Activated naive CD4-positive, alpha-beta T cell treated with anti-CD3 and anti-CD28 coated beads, Interleukin-2, amount 10 ng/mL, durations not matched to agents 7 days and 5 days (primary cell): ENCODE measurements around the gene DPP6.

ENCODE experiments used
- CTCF ChIA-PET: fragments of 350-600 bp; sonication (Branson Sonifier 250); formaldehyde crosslinking; loops from one replicate; lab custom pipeline; 2021; ENCODE audit warnings: antibody characterized with exemption; lab: Charles Lee
- DNase-seq: peaks from one replicate; pipeline ENCODE4 v3.0.0-alpha.2; 2020
- H3K27ac Mint-ChIP-seq: one replicate; pipeline ENCODE4 v1.8.0; 2021; ENCODE audit warnings: mild to moderate bottlenecking, moderate library complexity, mixed read lengths
- H3K27me3 Mint-ChIP-seq: one replicate; pipeline ENCODE4 v1.8.0; 2021; ENCODE audit warnings: mild to moderate bottlenecking, mixed read lengths
- H3K36me3 Mint-ChIP-seq: one replicate; pipeline ENCODE4 v1.8.0; 2021; ENCODE audit warnings: mixed read lengths
- H3K4me1 Mint-ChIP-seq: one replicate; pipeline ENCODE4 v1.8.0; 2021; ENCODE audit warnings: mixed read lengths
- H3K4me3 Mint-ChIP-seq: one replicate; pipeline ENCODE4 v1.8.0; 2021; ENCODE audit warnings: mild to moderate bottlenecking, moderate library complexity, mixed read lengths
- H3K9me3 Mint-ChIP-seq: one replicate; pipeline ENCODE4 v1.8.0; 2021; ENCODE audit warnings: mixed read lengths

The DPP6 gene

DNA sequence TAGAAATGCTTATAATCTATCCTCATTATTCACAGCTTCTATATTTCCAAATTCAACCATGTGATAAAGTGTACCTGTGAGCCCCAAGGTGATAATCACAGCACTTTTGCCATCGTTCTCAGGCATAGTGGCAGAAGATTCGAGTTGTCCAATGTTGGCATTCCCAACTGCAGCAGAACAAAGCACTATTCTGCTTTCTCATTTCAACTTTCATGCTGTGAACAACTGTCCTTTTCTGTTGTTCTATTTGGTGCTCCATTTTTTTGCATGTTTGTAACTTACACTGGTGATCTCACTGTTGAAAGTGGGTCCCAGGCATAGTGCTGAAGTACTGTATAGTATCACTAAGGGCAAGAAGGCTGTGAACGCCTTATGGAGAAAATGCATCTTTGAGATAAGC lies 512.5 kb downstream of the DPP6 start:
- no peaks in the 10 kb centered on the region for H3K27me3 Mint-ChIP-seq
- no peaks in the 10 kb centered on the region for H3K4me1 Mint-ChIP-seq
- H3K9me3 Mint-ChIP-seq = no peaks in the 10 kb centered on the region
- CTCF ChIA-PET = no interaction called here
- DNase-seq = no peak
- no peaks in the 10 kb centered on the region for H3K36me3 Mint-ChIP-seq
- H3K4me3 Mint-ChIP-seq = no peak overlapping the region
- H3K27ac Mint-ChIP-seq = no peak overlapping the region

DNA sequence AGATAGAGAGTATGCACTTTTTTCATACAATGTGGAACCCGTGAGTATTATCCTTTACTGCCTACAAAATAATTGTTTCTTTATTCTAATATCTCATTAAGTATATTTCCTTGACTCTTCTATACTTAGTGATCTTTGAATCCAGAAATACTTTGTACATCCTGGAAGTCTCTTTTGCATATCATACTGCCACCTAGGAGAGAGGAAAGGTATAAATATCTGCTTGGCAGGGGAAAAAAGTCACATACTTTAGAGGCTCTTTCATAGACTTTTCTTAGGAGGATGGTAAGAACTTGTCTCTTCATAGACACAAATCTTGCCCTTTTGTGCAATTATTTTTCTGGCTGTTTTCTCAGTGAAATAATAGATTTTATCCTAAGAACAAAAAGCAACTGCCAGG lies 514.7 kb downstream of the DPP6 start:
- DNase-seq = no peak
- no peaks in the 10 kb centered on the region for H3K27me3 Mint-ChIP-seq
- CTCF ChIA-PET = no interaction called here
- H3K9me3 Mint-ChIP-seq = no peaks in the 10 kb centered on the region
- H3K4me3 Mint-ChIP-seq = no peak overlapping the region
- no peaks in the 10 kb centered on the region for H3K4me1 Mint-ChIP-seq
- no peaks in the 10 kb centered on the region for H3K36me3 Mint-ChIP-seq
- H3K27ac Mint-ChIP-seq = no peak overlapping the region

DNA sequence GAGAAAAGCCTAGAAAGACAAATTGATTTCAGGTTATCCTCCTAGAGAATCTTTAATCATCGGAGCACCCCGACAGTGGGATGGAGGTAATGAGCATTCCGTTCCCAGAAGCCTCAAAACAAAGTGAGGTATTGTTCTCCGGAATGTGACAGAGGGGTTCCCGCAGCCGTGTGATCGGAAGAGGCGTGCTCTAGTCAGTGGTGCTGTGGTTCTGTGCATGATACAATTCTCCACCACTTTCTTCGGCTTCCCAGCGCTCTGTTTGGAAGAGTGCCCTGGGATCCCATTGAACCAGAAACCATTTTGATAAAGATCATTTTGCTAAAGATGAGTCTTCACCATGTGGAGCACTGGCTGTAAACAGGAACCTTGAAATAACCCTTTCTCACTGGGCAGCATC lies 516.1 kb downstream of the DPP6 start:
- Mint-ChIP-seq H3K27ac (no peak overlapping the region), H3K9me3 (no peaks in the 10 kb centered on the region), H3K36me3 (no peaks in the 10 kb centered on the region), H3K27me3 (no peaks in the 10 kb centered on the region), H3K4me3 (no peak overlapping the region), H3K4me1 (no peaks in the 10 kb centered on the region)
- CTCF ChIA-PET = no interaction called here
- DNase-seq = no peak

DNA sequence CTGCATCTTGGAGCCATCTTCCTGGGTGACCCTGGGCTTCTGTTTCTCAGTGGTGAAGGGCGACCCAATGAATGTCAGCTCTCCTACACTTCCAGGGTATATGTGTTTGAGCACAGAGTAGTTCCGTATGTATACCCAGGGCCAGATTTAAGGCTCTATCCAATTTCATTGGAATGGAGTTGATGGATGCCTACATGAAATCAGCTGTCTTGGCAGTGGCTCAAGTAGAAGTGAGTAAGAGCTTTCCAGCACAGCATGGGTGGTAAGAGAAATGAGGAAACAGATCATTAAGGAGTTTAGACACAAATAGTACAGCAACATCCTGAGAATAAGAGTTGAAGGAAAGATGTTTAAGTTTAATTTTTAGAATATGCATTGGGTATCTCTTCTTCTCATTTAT lies 517.7 kb downstream of the DPP6 start:
- CTCF ChIA-PET = no interaction called here
- no peaks in the 10 kb centered on the region for H3K36me3 Mint-ChIP-seq
- H3K4me3 Mint-ChIP-seq = no peak overlapping the region
- H3K27me3 Mint-ChIP-seq = no peaks in the 10 kb centered on the region
- no peak for DNase-seq
- H3K4me1 Mint-ChIP-seq = no peaks in the 10 kb centered on the region
- peaks cover 2% of the 10 kb centered on the region for H3K9me3 Mint-ChIP-seq
- H3K27ac Mint-ChIP-seq = no peak overlapping the region

DNA sequence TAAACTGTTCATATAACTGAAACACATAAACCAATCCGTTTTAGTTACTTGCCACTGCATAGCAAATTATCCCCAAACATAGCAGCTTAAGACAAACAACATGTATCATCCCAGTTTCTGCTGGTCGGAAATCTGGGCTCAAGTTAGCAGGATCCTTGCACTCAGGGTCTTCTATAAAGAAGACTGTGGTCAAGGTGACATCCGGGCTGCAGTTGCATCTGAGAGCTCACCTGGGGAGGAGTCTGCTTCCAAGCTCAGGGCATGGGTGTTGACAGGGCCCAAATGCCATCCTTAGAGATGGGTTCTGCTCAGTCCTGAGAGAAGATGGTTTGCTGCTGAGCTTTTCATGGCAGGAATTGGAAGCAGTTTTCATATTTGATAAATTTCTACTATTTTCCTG lies 519.6 kb downstream of the DPP6 start:
- no peak for DNase-seq
- no peaks in the 10 kb centered on the region for H3K36me3 Mint-ChIP-seq
- H3K9me3 Mint-ChIP-seq = peaks cover 7% of the 10 kb centered on the region
- no peaks in the 10 kb centered on the region for H3K4me1 Mint-ChIP-seq
- no peaks in the 10 kb centered on the region for H3K27me3 Mint-ChIP-seq
- no peak overlapping the region for H3K4me3 Mint-ChIP-seq
- CTCF ChIA-PET = no interaction called here
- H3K27ac Mint-ChIP-seq = no peak overlapping the region

DNA sequence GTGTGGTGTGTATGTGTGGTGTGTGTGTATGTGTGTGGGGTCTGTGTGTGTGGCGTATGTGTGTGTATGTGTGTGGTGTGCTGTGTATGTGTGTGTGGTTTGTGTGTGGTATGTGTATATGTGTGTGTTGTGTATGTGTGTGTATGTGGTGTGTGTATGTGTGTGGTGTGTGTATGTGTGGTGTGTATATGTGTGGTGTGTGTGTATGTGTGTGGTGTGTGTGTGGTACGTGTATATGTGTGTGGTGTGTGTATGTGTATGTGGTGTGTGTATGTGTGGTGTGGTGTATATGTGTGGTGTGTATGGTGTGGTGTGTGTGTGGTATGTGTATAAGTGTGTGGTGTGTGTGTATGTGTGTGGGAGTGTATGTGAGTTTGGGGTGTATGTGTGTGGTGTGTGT lies 522.0 kb downstream of the DPP6 start:
- no peaks in the 10 kb centered on the region for H3K4me1 Mint-ChIP-seq
- no peaks in the 10 kb centered on the region for H3K36me3 Mint-ChIP-seq
- DNase-seq = no peak
- no peaks in the 10 kb centered on the region for H3K27me3 Mint-ChIP-seq
- H3K27ac Mint-ChIP-seq = no peak overlapping the region
- peaks cover 10% of the 10 kb centered on the region for H3K9me3 Mint-ChIP-seq
- CTCF ChIA-PET = no interaction called here
- no peak overlapping the region for H3K4me3 Mint-ChIP-seq

DNA sequence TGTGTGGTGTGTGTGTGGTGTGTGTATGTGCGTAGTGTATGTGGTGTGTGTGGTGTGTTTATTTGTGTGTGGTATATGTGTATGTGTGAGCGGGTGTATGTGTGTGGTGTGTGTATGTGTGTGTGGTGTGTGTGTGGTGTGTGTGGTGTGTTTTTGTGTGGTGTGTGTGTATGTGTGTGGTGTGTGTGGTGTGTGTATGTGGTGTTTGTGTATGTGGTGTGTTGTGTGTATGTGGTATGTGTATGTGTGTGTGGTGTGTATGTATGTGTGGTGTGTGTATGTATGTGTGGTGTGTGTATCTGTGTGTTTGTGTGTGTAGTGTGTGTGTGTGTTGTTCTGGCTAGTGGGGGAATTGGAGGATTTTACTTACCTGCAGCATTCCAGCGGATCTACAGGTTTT lies 523.3 kb downstream of the DPP6 start:
- Mint-ChIP-seq H3K36me3 (no peaks in the 10 kb centered on the region), H3K9me3 (peaks cover 10% of the 10 kb centered on the region), H3K4me3 (no peak overlapping the region), H3K27me3 (no peaks in the 10 kb centered on the region), H3K27ac (no peak overlapping the region), H3K4me1 (no peaks in the 10 kb centered on the region)
- DNase-seq = no peak
- CTCF ChIA-PET = no interaction called here

DNA sequence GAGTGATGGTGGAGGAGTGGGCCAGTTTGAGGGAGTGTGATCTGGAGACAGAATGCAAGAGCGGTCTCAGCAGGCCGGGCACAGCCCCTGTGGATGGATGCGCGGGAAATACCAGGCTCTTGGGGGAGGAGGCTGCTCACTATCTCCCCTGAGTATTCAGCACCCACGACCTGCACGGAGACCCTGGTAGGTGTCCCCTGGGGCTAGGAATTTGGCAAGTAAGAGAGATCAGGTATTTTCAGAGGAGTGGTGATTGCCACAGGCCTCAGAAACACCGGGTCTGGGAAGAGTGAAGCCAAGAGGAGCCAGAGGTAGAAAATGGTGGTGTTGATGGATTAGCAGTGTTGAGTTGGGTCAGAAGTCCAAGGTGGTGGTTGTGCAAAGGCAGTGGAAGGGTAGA lies 524.4 kb downstream of the DPP6 start:
- CTCF ChIA-PET = no interaction called here
- Mint-ChIP-seq H3K27ac (no peak overlapping the region), H3K4me1 (no peaks in the 10 kb centered on the region), H3K36me3 (no peaks in the 10 kb centered on the region), H3K9me3 (peaks cover 10% of the 10 kb centered on the region), H3K27me3 (no peaks in the 10 kb centered on the region), H3K4me3 (no peak overlapping the region)
- no peak for DNase-seq

DNA sequence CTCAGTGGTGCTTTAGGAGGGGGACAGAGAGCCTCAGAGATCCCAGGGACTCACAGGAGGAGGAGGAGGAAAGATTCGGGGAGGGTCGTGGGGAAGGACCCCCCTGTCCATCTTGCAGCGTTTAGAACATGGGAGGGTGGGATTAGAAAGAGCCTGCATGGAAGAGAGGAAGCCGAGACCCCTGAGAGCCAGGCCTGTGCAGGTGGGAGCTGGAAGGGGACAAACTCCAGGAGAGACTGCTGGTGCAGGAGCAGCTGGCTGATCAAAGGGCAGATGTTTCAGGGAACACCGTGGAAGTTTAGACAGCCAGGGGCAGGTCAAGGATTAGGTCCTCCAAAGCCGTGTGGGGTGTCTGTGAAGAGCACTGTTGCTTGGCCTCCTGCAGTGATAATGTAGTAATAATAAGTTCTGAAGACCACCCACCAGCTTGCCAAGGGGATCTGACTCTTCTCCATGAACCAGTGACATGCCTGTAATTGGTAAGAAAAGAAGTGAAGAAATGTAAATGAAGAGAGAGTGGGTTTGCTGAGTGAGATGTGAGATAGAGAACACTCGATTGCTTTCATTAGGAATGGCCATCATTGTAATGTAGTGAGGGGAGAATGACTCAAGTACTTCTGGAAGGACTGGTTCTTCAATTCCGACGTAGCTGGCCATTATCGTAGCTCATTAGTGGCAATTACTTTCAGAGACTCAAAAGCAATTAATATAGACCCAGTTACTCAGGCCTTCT lies 525.1 kb downstream of the DPP6 start:
- Mint-ChIP-seq H3K27ac (no peak overlapping the region), H3K4me1 (no peaks in the 10 kb centered on the region)
- CTCF ChIA-PET = no interaction called here

DNA sequence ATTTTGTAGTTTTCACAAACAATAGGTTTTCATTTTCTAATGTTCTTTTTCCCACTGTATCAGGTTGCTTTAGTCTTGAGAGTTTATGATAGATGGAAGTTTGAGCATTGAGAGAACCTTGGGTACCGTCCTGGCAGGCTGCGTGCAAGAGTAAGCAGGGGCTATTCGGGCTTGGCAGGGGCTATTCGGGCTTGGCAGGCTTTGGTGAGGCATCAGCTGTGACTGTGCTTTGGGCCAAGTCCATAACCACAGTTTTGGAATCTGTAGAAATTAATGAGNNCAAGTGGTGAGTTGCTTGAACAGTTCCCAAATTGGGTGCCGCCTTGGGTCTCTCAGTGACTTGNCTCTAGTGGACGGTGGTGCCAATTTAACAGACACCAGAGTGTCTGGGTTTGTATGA lies 526.1 kb downstream of the DPP6 start:
- no peaks in the 10 kb centered on the region for H3K27me3 Mint-ChIP-seq
- no peaks in the 10 kb centered on the region for H3K4me1 Mint-ChIP-seq
- DNase-seq = no peak
- CTCF ChIA-PET = no interaction called here
- no peak overlapping the region for H3K27ac Mint-ChIP-seq
- H3K4me3 Mint-ChIP-seq = no peak overlapping the region
- H3K9me3 Mint-ChIP-seq = peaks cover 10% of the 10 kb centered on the region
- H3K36me3 Mint-ChIP-seq = no peaks in the 10 kb centered on the region

More for the DNA sequence above, 525.1 kb downstream of the DPP6 start:
- no peak overlapping the region for H3K4me3 Mint-ChIP-seq
- no peak for DNase-seq
- no peaks in the 10 kb centered on the region for H3K36me3 Mint-ChIP-seq
- no peaks in the 10 kb centered on the region for H3K27me3 Mint-ChIP-seq
- peaks cover 10% of the 10 kb centered on the region for H3K9me3 Mint-ChIP-seq

DNA sequence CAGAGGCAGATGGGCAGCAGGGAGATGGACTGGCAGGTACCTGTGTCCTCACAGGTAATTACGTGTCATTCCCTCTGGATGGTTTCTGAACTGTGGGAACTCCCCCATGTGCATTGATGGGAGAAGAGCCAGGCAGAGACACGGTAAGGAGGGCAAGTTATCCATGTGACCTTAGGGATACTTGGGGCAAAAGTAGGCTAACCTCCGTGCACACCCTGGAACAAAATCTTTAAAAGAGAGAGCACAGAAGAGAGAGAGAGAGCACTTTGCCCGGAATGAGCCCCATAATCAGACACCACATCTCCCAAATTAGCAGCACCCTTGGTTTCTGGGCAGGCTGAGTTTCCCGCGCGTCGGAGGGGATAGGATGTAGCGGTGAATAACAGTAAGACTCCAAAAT lies 527.5 kb downstream of the DPP6 start:
- Mint-ChIP-seq H3K36me3 (no peaks in the 10 kb centered on the region), H3K9me3 (peaks cover 8% of the 10 kb centered on the region), H3K27me3 (no peaks in the 10 kb centered on the region), H3K4me3 (no peak overlapping the region), H3K27ac (no peak overlapping the region), H3K4me1 (no peaks in the 10 kb centered on the region)
- no peak for DNase-seq
- CTCF ChIA-PET = no interaction called here

DNA sequence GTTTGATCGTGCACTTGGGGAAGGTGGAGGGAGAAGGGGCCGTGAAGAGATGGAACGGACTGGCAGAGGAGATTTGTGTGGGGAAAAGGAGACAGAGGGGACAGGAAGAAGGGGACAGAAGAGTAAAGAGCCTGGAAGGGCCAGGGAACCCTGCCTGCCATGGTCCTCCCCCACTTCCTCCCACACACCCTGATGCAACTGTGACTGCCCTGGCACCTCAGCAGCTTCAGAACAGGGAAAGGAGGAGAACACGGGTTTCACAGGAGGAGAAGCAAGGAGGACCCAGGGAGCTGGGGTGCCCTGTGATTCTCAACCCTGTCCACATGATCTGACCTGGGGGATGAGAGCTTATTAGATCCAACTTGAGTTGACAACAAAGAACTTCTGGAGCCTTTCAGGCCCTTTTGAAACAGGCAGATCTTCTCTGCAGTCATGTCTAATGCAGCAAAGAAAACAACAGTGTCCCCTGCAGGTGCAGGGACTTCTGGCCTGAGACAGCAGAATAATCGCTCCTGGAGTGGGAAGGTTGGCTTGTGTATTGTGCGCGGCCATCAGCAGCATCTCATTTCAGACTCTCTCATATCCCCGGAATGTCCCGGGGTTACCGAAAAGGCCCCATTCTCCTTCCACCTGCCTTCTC lies 529.2 kb downstream of the DPP6 start:
- Mint-ChIP-seq H3K9me3 (peaks cover 8% of the 10 kb centered on the region), H3K4me3 (no peak overlapping the region), H3K27ac (no peak overlapping the region), H3K4me1 (no peaks in the 10 kb centered on the region), H3K36me3 (no peaks in the 10 kb centered on the region), H3K27me3 (no peaks in the 10 kb centered on the region)
- DNase-seq = no peak
- CTCF ChIA-PET = no interaction called here

DNA sequence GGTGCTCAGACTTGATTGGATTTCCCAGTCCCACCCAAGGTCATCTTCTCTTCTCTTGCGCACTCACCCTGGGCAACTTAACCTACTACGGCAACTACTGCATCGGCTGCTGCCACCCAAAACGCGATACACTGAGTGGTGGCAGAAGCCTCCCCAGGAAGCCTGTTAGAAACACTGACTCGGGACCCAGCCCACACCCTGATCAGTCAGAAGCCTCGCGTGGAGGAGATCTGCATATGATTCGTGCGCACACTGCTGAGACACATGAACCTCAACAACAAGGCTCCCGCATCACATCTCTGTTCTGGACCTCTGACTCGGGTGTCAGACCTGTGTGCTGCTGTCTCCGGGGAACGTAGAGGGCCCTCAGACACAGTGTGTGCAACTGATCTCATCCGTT lies 531.3 kb downstream of the DPP6 start:
- Mint-ChIP-seq H3K4me3 (no peak overlapping the region), H3K36me3 (no peaks in the 10 kb centered on the region), H3K9me3 (peaks cover 8% of the 10 kb centered on the region), H3K4me1 (no peaks in the 10 kb centered on the region), H3K27me3 (no peaks in the 10 kb centered on the region), H3K27ac (no peak overlapping the region)
- CTCF ChIA-PET = no interaction called here
- no peak for DNase-seq

DNA sequence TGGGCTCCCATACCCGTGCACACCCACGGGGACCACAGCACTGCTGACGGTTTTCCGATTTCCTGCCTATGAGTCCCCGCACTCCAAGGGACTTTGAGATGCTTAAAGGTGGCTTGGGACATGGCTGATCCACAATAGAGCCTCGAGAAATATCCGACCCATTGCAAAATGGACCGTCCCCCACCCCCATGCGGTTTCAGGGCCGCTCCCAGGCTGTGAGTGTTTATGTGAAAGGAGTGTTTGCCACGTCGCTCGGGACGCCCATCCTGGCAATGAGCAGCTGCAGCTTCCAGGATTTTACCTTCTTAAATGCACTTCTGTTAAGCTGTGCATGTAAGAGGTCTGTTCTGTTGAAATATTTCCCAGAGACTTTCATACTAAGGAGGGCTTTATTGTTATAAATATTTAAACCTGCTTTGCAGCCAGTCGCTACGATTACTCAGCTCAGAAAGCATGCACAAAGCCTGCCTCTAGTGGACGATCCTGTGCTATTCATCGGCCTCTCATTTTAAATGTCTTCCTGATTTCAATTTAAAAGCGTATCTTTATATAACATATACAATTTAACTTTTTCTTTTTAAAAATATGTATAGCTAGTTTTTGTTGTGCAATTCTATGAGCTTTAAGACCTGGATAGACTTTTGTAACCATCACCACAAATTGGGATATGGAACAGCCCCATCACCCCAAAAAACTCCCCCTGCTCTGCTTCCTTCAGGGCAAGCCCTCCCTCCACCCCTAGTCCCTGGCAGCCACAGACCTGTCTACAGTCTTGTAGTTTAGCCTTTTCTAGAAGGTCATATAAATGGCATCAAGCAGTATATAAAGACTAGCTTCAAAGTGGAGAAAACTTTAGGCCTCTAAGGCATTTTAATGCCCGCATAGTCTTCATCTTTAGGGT lies 532.4 kb downstream of the DPP6 start:
- no peaks in the 10 kb centered on the region for H3K27me3 Mint-ChIP-seq
- H3K27ac Mint-ChIP-seq = no peak overlapping the region

DNA sequence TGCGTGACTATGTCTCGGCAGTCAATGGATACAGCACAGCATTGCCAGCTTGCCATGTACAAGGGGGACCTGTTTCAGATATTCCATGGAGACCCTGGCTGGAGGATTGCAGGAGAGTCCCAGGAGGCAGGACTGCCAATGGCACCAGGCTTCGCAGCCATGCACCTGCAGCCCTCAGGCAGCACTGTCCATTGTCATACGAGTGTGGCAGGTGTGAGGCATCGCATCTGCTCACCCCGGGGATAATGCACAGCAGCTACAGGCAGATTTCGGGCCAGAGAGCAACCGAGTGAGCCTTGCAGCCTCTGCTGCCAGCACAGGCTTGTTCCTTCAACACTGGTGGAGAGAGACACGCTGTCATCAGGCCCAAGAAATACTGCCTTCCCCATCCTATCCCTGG lies 535.6 kb downstream of the DPP6 start:
- Mint-ChIP-seq H3K27me3 (no peaks in the 10 kb centered on the region), H3K36me3 (no peaks in the 10 kb centered on the region), H3K4me3 (no peak overlapping the region), H3K9me3 (peaks cover 19% of the 10 kb centered on the region), H3K4me1 (no peaks in the 10 kb centered on the region), H3K27ac (no peak overlapping the region)
- CTCF ChIA-PET = no interaction called here
- no peak for DNase-seq

More for the DNA sequence above, 532.4 kb downstream of the DPP6 start:
- Mint-ChIP-seq H3K4me1 (no peaks in the 10 kb centered on the region), H3K36me3 (no peaks in the 10 kb centered on the region), H3K4me3 (no peak overlapping the region), H3K9me3 (peaks cover 7% of the 10 kb centered on the region)
- DNase-seq = no peak
- CTCF ChIA-PET = no interaction called here
